HepG2 (cell line): ENCODE results near the gene CNTRL.

ENCODE experiments used
- CTCF ChIP-seq: sonication (generic); formaldehyde crosslinking; IDR thresholded peaks from 2 replicates; pipeline ENCODE4 v1.5.0; 2020; ENCODE audit warnings: mild to moderate bottlenecking, missing genetic modification reagents, moderate library complexity
- NFE2L1 ChIP-seq: sonication (generic); formaldehyde crosslinking; IDR thresholded peaks from 2 replicates; pipeline ENCODE4 v1.4.0; 2020; ENCODE audit warnings: missing genetic modification reagents, mild to moderate bottlenecking, borderline replicate concordance
- NFYB ChIP-seq: sonication (generic); formaldehyde crosslinking; IDR thresholded peaks from 2 replicates; pipeline ENCODE4 v1.4.0; 2020; ENCODE audit warnings: missing genetic modification reagents
- PHF21A ChIP-seq: sonication (generic); formaldehyde crosslinking; IDR thresholded peaks from 2 replicates; pipeline ENCODE4 v1.5.0; 2020; ENCODE audit warnings: mild to moderate bottlenecking, missing genetic modification reagents
- SNAPC5 ChIP-seq: sonication (generic); formaldehyde crosslinking; IDR thresholded peaks from 2 replicates; pipeline ENCODE4 v1.8.1; 2023; ENCODE audit warnings: mild to moderate bottlenecking, missing genetic modification reagents, borderline replicate concordance
- SP2 ChIP-seq: sonication (generic); formaldehyde crosslinking; IDR thresholded peaks from 2 replicates; pipeline ENCODE4 v1.5.1; 2020; ENCODE audit warnings: mild to moderate bottlenecking, missing genetic modification reagents
- TAF1 ChIP-seq: sonication (generic); formaldehyde crosslinking; IDR thresholded peaks from 2 replicates; pipeline ENCODE4 v1.4.0; 2020; ENCODE audit warnings: missing genetic modification reagents
- USF2 ChIP-seq, 2 experiments: sonication (generic) in 1 of 2; formaldehyde crosslinking in 1 of 2; IDR thresholded peaks; 2 replicates each; pipeline versions ENCODE4 v1.5.1 to v1.6.1; 2011 to 2020; ENCODE audit warnings: borderline replicate concordance in 1 of 2, low read depth in 1 of 2, low read length in 1 of 2, mild to moderate bottlenecking in 1 of 2, missing genetic modification reagents in 1 of 2, moderate library complexity in 1 of 2
- ZBTB43 ChIP-seq: sonication (generic); formaldehyde crosslinking; conservative IDR thresholded peaks from 2 replicates; pipeline ENCODE4 v1.4.0; 2020; ENCODE audit warnings: missing genetic modification reagents
- ZBTB7B ChIP-seq: sonication (generic); formaldehyde crosslinking; IDR thresholded peaks from 2 replicates; pipeline ENCODE4 v1.4.0; 2020; ENCODE audit warnings: missing genetic modification reagents
- ZMYM3 ChIP-seq: sonication (generic); formaldehyde crosslinking; IDR thresholded peaks from 2 replicates; pipeline ENCODE4 v1.5.1; 2020; ENCODE audit warnings: mild to moderate bottlenecking, missing genetic modification reagents
- ZNF644 ChIP-seq: IDR thresholded peaks from 2 replicates; pipeline ENCODE4 v1.6.1; 2016; ENCODE audit warnings: low read depth
- ZSCAN21 ChIP-seq: sonication (generic); formaldehyde crosslinking; IDR thresholded peaks from 2 replicates; pipeline ENCODE4 v1.8.0; 2022; ENCODE audit warnings: mild to moderate bottlenecking, missing genetic modification reagents, moderate library complexity, borderline replicate concordance

- TF ChIP-seq ZBTB7B (CRISPR knock-in tag), result no peak
- TF ChIP-seq SNAPC5, result no peak
- TF ChIP-seq NFYB (CRISPR knock-in tag), result no peak
- TF ChIP-seq ZBTB43 (CRISPR knock-in tag), result no peak
- no peak for TF ChIP-seq CTCF
- no peak for TF ChIP-seq PHF21A (CRISPR knock-in tag)
- no peak for TF ChIP-seq ZSCAN21 (CRISPR knock-in tag)
- TF ChIP-seq ZNF644 (CRISPR knock-in tag), result no peak
- no peak for TF ChIP-seq ZMYM3 (CRISPR knock-in tag)
- TF ChIP-seq NFE2L1, result no peak
- no peak for TF ChIP-seq SP2 (CRISPR knock-in tag)
- no peak for TF ChIP-seq TAF1 (CRISPR knock-in tag)
- no peak for TF ChIP-seq USF2 (IDR thresholded peaks at IDR 0.05; ENCODE audit: low read depth, low read length)
- no peak for TF ChIP-seq USF2 (CRISPR knock-in tag; IDR thresholded peaks at IDR 0.05; ENCODE audit: borderline replicate concordance)
These were observed 132.0 kb downstream of the CNTRL start for GRCh38 chr9:121206516-121207370.
